Measurements from ENCODE around the gene RAD9A.
A peak's percentile ranks its signal among the peaks of the same experiment; 100 is the strongest.
"Not testable (repeated sequence)": the region's sequence is repeated elsewhere in the genome, so short reads cannot be mapped to it uniquely, and the experiment has no call there.

RAD9A gene

DNA sequence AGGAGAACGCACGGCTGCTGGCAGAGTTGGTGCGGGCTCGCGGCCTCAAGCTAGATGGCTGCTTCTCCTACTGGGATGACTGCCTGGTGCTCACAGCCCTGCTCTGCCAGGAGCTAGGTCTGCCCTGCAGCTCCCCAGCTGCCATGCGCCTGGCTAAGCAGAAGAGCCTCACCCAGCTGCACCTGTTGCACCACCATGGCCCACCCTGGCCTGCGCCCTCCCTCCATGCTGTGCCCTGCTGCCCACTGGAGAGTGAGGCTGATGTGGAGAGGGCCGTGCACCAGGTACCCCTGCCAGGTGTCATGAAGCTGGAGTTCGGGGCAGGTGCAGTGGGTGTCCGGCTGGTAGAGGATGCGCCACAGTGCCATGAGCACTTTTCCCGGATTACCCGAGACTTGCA lies 31.7 kb downstream of the RAD9A start:
- no peak for ATAC-seq
- TF ChIP-seq CSRNP3 (CRISPR knock-in tag; IDR thresholded peaks at IDR 0.05) = no peak

DNA sequence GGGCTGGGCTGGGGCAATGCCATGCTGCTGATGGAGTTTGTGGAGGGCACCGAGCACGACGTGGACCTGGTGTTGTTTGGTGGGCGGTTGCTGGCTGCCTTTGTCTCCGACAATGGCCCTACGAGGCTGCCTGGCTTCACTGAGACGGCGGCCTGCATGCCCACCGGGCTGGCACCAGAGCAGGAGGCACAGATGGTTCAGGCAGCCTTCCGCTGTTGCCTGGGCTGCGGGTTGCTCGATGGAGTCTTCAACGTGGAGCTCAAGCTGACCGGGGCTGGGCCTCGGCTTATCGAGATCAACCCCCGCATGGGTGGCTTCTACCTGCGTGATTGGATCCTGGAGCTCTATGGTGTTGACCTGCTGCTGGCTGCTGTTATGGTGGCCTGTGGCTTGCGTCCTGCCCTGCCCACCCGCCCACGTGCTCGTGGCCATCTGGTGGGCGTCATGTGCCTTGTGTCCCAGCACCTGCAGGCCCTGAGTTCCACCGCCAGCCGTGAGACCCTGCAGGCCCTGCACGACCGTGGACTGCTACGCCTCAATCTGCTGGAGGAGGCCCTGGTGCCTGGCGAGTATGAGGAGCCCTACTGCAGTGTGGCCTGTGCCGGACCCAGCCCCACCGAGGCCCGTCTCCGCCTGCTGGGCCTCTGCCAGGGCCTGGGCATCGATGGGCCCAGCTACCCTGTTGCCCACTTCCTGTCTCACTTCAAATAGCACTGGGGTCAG lies 32.3 kb downstream of the RAD9A start:
- TF ChIP-seq PPARA (CRISPR knock-in tag; IDR thresholded peaks at IDR 0.05; ENCODE audit: borderline replicate concordance) (no peak), CSRNP3 (CRISPR knock-in tag; IDR thresholded peaks at IDR 0.05) (no peak), ISL1 (CRISPR knock-in tag; IDR thresholded peaks at IDR 0.05) (no peak), SNAI2 (CRISPR knock-in tag; IDR thresholded peaks at IDR 0.05) (no peak)
- TF ChIP-seq, protein P1, sequence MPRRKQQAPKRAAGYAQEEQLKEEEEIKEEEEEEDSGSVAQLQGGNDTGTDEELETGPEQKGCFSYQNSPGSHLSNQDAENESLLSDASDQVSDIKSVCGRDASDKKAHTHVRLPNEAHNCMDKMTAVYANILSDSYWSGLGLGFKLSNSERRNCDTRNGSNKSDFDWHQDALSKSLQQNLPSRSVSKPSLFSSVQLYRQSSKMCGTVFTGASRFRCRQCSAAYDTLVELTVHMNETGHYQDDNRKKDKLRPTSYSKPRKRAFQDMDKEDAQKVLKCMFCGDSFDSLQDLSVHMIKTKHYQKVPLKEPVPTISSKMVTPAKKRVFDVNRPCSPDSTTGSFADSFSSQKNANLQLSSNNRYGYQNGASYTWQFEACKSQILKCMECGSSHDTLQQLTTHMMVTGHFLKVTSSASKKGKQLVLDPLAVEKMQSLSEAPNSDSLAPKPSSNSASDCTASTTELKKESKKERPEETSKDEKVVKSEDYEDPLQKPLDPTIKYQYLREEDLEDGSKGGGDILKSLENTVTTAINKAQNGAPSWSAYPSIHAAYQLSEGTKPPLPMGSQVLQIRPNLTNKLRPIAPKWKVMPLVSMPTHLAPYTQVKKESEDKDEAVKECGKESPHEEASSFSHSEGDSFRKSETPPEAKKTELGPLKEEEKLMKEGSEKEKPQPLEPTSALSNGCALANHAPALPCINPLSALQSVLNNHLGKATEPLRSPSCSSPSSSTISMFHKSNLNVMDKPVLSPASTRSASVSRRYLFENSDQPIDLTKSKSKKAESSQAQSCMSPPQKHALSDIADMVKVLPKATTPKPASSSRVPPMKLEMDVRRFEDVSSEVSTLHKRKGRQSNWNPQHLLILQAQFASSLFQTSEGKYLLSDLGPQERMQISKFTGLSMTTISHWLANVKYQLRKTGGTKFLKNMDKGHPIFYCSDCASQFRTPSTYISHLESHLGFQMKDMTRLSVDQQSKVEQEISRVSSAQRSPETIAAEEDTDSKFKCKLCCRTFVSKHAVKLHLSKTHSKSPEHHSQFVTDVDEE (CRISPR knock-in tag; IDR thresholded peaks at IDR 0.05) = no peak
- no peak for ATAC-seq

DNA sequence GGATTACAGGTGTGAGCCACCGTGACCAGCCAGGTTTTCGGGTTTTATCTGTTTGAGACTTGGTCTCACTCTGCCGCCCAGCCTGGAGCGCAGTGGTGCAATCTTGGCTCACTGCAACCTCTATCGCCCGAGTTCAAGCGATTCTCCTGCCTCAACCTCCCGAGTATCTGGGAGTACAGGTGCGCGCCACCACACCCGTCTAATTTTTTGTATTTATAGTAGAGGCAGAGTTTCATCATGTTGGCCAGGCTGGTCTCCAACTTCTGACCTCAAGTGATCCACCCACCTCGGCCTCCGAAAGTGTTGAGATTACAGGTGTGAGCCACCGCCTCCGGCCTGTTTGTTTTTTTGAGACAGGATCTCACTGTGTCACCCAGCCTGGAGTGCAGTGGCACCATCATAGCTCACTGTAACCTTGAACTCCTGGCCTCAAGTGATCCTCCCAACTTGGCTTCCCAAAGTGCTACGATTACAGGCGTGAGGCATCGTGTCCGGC lies 35.6 kb downstream of the RAD9A start:
- not testable (repeated sequence) for ATAC-seq

DNA sequence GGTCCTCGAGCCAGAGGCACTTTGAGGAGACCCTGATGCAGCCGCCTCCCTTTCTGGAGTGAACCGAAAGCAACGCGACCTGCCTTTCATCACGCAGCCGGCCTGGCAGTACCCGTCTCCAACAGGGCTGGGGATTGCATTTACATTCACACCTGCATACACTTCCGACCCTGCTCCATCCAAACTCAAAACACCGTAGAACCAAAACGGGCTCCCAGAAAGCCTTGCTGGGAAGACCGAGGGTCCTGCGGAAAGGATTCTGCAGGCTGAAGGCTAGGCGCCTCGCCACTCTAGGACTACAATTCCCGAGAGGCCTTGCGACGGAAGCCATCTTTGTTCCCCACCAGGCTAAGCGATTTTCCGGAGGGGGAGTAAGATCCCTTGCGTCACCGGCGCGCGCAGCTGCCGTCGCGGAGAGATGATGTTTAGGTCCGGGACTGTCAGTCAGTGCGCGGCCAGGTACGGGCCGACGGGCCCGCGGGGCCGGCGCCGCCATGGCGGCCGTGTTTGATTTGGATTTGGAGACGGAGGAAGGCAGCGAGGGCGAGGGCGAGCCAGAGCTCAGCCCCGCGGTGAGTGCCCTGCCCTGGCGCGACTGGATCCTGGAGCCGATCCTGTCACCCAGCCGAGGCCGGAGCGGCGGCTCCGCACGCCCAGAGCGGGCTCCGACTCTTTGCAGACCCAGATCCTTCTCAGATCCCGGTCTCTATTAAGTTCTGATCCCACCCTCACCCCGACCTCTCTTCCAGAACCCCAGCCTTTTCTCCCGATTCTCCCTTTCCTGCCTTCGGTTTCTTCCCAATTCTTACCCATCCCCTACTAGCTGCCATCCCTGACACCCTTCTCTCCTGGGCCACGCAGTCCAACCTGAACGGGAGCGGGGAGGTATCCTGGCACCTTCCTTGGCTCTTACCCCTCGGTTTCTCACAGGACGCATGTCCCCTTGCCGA lies 36.5 kb downstream of the RAD9A start, which contains the start of gene RPS6KB2:
Gene RPS6KB2, plus strand, starts transcription at position 443 of the 950 bp plus-strand sequence. Its CDS starts 52 bp downstream, at position 495.
- ATAC-seq = peak; percentile 93
- TF ChIP-seq, protein P1 (CRISPR knock-in tag; IDR thresholded peaks at IDR 0.05) = 0 out of 2 replicates have a peak, but pooled peaks have one; percentile 50
- TF ChIP-seq ARNTL (CRISPR knock-in tag; IDR thresholded peaks at IDR 0.05; ENCODE audit: borderline replicate concordance, low read depth) = no peak
- no peak for TF ChIP-seq SNAI2 (CRISPR knock-in tag; IDR thresholded peaks at IDR 0.05)

DNA sequence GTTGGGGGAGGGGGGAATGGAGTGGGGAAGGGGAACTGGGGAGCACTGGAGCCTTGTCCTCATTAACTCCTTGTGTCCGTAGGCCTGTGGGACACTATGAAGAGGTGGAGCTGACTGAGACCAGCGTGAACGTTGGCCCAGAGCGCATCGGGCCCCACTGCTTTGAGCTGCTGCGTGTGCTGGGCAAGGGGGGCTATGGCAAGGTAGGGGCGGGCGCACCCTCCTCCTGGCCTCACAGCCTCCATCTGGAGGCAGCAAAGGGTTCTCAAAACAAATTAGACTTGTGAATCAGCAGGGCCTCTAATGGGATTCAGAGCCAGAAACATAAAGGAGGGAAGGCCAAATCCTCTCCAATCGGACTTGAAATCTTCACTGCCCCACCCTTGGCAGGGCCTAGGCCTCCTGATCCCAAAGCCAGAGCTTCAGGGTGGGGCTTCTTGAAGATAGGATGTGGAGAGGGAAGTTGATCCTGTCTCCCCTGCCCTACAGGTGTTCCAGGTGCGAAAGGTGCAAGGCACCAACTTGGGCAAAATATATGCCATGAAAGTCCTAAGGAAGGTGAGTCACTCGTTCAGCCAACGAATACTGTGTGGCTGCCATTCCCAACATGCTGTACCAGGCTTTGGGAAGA lies 37.4 kb downstream of the RAD9A start:
- no peak for ATAC-seq
- TF ChIP-seq ZFP30 (CRISPR knock-in tag; IDR thresholded peaks at IDR 0.05) = no peak
- TF ChIP-seq ZC3H10 (CRISPR knock-in tag; IDR thresholded peaks at IDR 0.05) = no peak
- no peak for TF ChIP-seq PPARA (CRISPR knock-in tag; IDR thresholded peaks at IDR 0.05; ENCODE audit: borderline replicate concordance)
- no peak for TF ChIP-seq ISL1 (CRISPR knock-in tag; IDR thresholded peaks at IDR 0.05)
- no peak for TF ChIP-seq CSDC2 (CRISPR knock-in tag; IDR thresholded peaks at IDR 0.05)
- TF ChIP-seq ZNF8 (CRISPR knock-in tag; IDR thresholded peaks at IDR 0.05) = no peak
- TF ChIP-seq SNAI2 (CRISPR knock-in tag; IDR thresholded peaks at IDR 0.05) = no peak
- TF ChIP-seq ESRRG (CRISPR knock-in tag; IDR thresholded peaks at IDR 0.05) = no peak
- TF ChIP-seq BACH2 (CRISPR knock-in tag; IDR thresholded peaks at IDR 0.05; ENCODE audit: borderline replicate concordance) = no peak
- TF ChIP-seq, protein P2, sequence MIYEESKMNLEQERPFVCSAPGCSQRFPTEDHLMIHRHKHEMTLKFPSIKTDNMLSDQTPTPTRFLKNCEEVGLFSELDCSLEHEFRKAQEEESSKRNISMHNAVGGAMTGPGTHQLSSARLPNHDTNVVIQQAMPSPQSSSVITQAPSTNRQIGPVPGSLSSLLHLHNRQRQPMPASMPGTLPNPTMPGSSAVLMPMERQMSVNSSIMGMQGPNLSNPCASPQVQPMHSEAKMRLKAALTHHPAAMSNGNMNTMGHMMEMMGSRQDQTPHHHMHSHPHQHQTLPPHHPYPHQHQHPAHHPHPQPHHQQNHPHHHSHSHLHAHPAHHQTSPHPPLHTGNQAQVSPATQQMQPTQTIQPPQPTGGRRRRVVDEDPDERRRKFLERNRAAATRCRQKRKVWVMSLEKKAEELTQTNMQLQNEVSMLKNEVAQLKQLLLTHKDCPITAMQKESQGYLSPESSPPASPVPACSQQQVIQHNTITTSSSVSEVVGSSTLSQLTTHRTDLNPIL (CRISPR knock-in tag; IDR thresholded peaks at IDR 0.05; ENCODE audit: low read depth) = no peak
- TF ChIP-seq GLIS3 (CRISPR knock-in tag; IDR thresholded peaks at IDR 0.05) = no peak
- TF ChIP-seq CSRNP3 (CRISPR knock-in tag; IDR thresholded peaks at IDR 0.05) = no peak
- TF ChIP-seq, protein P3, sequence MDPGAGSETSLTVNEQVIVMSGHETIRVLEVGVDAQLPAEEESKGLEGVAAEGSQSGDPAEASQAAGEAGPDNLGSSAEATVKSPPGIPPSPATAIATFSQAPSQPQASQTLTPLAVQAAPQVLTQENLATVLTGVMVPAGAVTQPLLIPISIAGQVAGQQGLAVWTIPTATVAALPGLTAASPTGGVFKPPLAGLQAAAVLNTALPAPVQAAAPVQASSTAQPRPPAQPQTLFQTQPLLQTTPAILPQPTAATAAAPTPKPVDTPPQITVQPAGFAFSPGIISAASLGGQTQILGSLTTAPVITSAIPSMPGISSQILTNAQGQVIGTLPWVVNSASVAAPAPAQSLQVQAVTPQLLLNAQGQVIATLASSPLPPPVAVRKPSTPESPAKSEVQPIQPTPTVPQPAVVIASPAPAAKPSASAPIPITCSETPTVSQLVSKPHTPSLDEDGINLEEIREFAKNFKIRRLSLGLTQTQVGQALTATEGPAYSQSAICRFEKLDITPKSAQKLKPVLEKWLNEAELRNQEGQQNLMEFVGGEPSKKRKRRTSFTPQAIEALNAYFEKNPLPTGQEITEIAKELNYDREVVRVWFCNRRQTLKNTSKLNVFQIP (CRISPR knock-in tag; IDR thresholded peaks at IDR 0.05; ENCODE audit: borderline replicate concordance, low read depth) = no peak
- TF ChIP-seq TOX (CRISPR knock-in tag; IDR thresholded peaks at IDR 0.05; ENCODE audit: borderline replicate concordance) = no peak
